ENCODE results near the gene PLAGL1.

GRCh38 chr6:144006736-144007477 is 1.2 kb downstream of the PLAGL1 start:
- TF ChIP-seq CTCF (conservative IDR thresholded peaks at IDR 0.05; ENCODE audit: low read length) (no peak), EZH2phosphoT487 (IDR thresholded peaks at IDR 0.05; ENCODE audit: borderline replicate concordance) (no peak)

Data from Loucy (cell line).